Activated CD4-positive, alpha-beta T cell treated with anti-CD3 and anti-CD28 coated beads, Interleukin-2, amount 50 U/mL, for 48 hours (primary cell): Measurements from ENCODE around the gene SLC2A13.

Experiments used
- DNase-seq, 2 experiments: peaks; one replicate each; pipeline ENCODE4 v3.0.0-alpha.2; 2020

Gene SLC2A13

DNA sequence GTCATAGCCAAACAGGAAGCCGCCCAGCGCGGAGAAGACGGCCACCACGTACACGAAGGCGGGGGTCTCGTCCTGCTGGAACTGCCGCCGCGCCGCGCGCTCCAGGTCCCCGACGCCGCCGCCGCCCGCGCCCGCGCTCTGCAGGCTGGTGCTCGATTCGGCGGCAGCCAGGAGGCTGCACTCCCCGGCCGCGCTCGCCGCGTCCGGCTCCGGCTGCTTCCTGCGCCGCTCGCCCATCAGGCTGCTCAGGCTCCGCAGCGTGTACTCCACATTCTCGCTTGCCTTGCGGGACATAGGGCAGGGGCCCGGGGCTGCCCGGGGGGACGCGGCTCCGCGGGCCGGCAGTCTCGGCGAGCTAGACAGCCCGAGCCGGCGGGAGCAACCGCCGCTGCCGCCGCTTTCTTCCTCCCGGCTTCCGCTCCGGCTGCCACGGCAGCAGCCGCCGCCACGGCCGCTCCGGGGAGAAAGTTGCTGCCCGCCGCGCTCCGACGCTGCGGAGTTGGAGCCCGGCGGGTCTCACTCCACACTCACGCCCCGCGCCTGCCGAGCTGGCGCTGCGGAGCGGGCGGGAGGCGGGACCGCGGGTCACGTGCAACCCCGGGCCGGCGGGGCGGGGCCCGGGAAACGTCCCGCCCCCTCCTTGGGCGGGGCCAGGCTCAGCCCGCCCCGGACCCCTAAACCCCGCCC, at the start of gene SLC2A13:
SLC2A13 (minus strand) TSS at position 567 of the 687 bp plus-strand sequence; CDS start at position 294, 273 bp downstream.
- peak; percentile 63 to 68 for DNase-seq

- DNase-seq = no peak
Measured at GRCh38 chr12:40154381-40154780, 48.5 kb upstream of the SLC2A13 start.

DNA sequence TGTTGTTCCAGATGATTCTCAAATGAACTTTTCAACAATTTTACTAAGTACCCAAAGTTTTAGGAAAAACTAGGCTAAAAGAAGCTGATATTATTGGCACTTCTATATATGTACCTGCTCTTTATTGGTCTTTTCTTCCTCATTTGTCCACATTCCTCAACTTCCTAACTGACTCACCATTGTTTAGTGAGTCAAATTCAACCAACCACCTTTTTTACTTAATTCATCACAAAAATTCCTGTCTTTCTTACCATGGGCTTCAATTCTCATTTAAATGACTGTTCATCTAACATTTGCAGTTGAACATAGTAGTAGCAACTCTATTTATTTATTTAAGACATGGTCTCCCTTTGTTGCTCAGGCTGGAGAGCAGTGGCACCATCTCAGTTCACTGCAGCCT, 47.6 kb upstream of the SLC2A13 start:
- DNase-seq = no peak

DNA sequence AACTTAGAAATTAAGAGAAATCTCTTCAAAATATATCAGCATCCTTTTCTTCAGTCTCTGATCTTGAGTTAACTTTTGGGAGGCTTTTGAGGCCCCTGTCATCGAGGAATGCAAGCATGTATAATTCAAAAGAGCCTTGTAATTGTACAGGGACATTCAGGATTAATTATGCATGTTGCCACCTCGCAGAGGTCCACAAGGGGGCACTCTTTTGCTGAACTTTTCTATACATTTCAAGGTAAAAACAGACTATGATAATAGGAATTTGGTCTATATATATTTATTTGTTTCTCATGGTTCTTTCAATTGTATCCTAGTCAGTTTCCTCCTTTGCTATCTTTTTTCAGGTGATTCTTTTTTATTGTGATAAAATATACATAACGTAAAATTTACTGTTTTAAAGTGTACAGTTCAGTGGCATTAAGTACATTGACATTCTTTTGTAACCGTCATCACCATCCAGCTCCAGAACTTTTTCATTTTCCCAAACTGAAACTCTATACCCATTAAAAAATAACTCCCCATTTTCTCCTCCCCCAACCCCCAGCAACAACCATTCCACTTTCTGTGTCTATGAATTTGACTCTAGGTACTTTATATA, 47.0 kb upstream of the SLC2A13 start:
- DNase-seq = peak; percentile 58 to 69

DNA sequence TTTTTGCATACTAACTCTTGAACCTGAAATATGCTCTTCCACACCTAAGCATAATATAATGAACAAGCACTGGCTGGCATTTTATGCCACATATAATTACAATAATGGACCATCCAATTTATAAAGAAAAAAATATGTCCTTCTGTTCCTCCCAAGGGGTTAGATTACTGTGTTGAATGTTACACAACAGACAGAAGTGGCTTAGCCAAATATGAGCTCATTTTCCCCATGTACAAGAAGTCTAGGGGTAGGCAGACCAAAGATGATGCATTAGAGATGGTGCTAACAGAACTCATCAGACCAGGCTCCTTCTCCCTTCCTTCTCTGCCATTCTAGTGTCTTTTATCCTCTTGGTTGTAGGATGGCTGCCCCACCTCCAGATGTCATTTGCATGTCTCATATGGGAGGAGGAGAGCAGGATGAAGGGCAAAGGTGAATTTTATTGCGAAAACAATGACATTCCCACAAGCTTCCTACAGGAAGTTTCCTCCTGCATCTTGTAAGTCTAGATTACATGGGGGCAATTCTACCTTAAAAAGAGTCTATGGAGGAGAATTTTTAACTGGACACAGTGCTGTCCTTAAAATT, 43.9 kb upstream of the SLC2A13 start:
- DNase-seq = no peak

GRCh38 chr12:40146800-40147797, 41.2 kb upstream of the SLC2A13 start:
- DNase-seq = no peak

DNA sequence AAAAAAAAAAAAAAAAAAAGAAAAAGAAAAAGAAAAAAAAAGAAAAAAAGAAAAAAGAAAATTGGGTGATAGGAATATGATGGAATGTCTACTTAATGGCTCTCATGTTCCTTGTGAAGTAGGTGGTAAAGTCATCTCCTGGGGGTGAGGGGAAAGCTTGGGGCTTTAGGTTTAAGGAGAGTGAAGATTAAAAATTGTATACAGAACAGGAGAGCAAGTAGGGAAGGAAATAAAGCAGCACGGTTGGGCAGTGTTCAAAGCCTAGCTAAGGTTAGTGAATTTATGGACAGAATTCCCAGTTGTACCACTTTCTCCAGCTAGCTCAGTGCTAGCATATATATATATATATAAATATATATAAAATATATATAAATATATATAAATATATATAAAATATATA, 40.0 kb upstream of the SLC2A13 start:
- no peak for DNase-seq

- no peak for DNase-seq
Measured at GRCh38 chr12:40144023-40144422, 38.1 kb upstream of the SLC2A13 start.

- DNase-seq = no peak
Measured at GRCh38 chr12:40142001-40142744, 36.3 kb upstream of the SLC2A13 start.

DNA sequence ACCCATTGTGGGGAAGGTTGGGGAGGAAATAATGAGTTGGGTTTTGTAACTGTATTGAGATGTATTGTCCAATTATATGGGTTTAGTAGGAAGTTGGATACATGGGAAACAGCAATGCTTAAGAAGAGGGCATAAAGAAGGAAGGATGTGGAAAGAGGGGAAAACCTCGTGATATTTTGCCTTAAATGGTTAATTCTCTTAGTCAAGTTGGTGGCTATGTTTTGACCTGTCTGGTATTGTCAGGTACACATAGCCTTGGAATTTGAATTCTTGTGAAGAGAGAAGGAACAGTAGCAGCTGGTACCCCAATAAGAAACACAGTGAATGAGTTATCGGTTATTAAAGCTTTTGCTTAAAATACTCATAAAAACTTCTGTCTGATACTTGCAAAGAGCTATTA, 32.6 kb upstream of the SLC2A13 start:
- DNase-seq = no peak

DNA sequence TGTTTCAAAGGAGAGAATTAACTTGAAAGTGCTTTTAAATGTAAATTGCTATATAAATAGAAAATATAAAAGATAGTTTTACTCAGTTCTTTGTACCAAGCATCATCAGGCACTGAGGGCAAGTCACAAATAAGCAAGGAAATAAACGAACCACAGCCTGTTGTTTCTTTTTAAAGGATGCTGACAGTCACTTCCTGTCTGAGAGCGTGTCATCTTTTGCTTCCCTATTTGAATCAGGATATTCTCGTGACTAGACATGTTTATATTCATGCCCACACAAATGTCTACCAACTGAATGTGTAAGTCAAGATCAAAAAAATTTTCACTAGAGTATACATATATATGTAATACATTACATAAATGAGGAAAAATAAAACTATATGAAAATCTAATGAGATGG, 31.4 kb upstream of the SLC2A13 start:
- no peak for DNase-seq

GRCh38 chr12:40127408-40127807, 21.5 kb upstream of the SLC2A13 start:
- no peak for DNase-seq

- DNase-seq = no peak
Measured at GRCh38 chr12:40123496-40123895, 17.6 kb upstream of the SLC2A13 start.

- no peak for DNase-seq
Measured at GRCh38 chr12:40122842-40123241, 17.0 kb upstream of the SLC2A13 start.

GRCh38 chr12:40117818-40118217, 11.9 kb upstream of the SLC2A13 start:
- no peak for DNase-seq

- DNase-seq = no peak
Measured at GRCh38 chr12:40110586-40110985, 4.7 kb upstream of the SLC2A13 start.

DNA sequence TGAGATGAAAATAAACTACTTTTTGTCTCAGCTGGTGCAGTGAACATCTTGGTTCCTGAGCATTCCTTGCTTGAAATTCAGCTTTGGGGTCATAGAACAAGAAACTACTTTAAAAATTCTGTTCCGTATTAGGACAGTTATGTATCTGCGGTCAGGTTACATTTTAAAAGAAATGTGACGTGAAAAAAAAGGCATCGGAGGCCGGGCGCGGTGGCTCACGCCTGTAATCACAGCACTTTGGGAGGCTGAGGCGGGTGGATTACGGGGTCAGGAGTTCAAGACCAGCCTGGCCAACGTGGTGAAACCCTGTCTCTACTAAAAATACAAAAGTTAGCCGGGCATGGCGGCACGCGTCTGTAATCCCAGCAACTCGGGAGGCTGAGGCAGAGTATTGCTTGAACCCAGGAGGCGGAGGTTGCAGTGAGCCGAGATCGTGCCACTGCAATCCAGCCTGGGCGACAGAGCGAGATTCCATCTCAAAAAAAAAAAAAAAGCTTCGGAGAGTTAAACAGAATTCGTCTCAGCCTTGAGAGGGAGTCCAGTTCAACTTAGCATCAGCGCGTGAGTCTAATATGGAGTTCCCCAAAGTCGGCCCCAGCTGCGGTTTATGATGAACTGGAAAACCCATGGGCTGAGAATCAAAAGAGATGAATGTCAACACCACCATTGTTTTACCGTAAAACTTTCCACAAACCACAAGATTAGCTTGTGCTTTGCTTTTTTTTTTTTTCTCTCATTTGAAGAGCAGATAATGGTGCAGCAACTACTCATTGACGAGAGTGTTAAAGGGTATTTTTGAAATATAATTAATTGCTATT, 2.1 kb upstream of the SLC2A13 start:
- peak; percentile 46 to 65 for DNase-seq

GRCh38 chr12:40107098-40107802, 1.4 kb upstream of the SLC2A13 start:
- DNase-seq = peak; percentile 92 to 93

DNA sequence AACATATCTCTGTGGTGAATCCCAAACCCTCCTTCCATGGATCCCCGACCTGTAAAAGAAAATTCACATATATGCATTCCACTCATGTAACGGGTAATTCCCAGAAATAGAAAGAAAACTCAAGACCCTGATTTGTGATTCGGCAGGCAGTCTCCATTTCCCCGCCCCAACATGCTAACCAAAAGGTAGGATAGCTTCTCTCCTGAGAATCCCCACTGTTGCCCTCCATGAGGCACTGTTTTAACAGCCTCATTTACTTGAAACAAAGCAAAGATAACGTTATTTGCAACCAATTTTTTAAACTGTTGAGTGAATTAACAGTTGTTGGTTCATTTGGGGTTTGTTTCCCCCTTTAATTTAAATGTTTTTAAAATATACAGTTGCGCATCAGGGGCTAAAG, 774 bp upstream of the SLC2A13 start:
- DNase-seq = no peak

GRCh38 chr12:40106202-40106533, 287 bp upstream of the SLC2A13 start:
- DNase-seq = no peak

DNA sequence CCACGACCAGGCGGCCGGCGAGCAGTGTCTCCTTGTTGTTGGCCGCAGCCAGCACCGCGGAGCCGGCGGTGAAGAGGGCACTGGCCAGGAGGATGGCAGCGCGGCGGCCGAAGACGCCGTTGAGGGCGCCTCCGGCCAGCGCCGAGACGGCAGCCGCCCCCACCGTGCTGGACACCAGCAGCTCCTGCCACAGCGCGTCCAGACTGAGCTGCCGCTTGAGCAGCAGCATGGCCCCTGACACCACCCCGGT, 691 bp downstream of the SLC2A13 start:
- no peak for DNase-seq
